Ishikawa (cell line): ENCODE results near the gene ASIC2.

ENCODE experiments used
- CEBPB ChIP-seq: IDR thresholded peaks from 2 replicates; pipeline ENCODE4 v1.6.1; 2012
- CREB1 ChIP-seq: IDR thresholded peaks from 2 replicates; pipeline ENCODE4 v1.6.1; 2012; ENCODE audit warnings: low read depth
- EGR1 ChIP-seq: IDR thresholded peaks from 2 replicates; pipeline ENCODE4 v1.6.1; 2012
- EP300 ChIP-seq: IDR thresholded peaks from 2 replicates; pipeline ENCODE4 v1.6.1; 2012; ENCODE audit warnings: borderline replicate concordance
- FOXM1 ChIP-seq: IDR thresholded peaks from 2 replicates; pipeline ENCODE4 v1.6.1; 2012; ENCODE audit warnings: low read depth, borderline replicate concordance
- NFIC ChIP-seq: IDR thresholded peaks from 2 replicates; pipeline ENCODE4 v1.6.1; 2012
- RAD21 ChIP-seq: IDR thresholded peaks from 2 replicates; pipeline ENCODE4 v1.6.1; 2012; ENCODE audit warnings: low read depth
- TAF1 ChIP-seq: IDR thresholded peaks from 2 replicates; pipeline ENCODE4 v1.6.1; 2012; ENCODE audit warnings: low read depth, mild to moderate bottlenecking
- YY1 ChIP-seq: IDR thresholded peaks from 2 replicates; pipeline ENCODE4 v1.6.1; 2012; ENCODE audit warnings: low read depth
- TF ChIP-seq, protein P1 (sequence below): IDR thresholded peaks from 2 replicates; pipeline ENCODE4 v1.6.1; 2012; ENCODE audit warnings: low read depth, mild to moderate bottlenecking
- TF ChIP-seq, protein P2 (sequence below): IDR thresholded peaks from 2 replicates; pipeline ENCODE4 v1.6.1; 2012

DNA sequence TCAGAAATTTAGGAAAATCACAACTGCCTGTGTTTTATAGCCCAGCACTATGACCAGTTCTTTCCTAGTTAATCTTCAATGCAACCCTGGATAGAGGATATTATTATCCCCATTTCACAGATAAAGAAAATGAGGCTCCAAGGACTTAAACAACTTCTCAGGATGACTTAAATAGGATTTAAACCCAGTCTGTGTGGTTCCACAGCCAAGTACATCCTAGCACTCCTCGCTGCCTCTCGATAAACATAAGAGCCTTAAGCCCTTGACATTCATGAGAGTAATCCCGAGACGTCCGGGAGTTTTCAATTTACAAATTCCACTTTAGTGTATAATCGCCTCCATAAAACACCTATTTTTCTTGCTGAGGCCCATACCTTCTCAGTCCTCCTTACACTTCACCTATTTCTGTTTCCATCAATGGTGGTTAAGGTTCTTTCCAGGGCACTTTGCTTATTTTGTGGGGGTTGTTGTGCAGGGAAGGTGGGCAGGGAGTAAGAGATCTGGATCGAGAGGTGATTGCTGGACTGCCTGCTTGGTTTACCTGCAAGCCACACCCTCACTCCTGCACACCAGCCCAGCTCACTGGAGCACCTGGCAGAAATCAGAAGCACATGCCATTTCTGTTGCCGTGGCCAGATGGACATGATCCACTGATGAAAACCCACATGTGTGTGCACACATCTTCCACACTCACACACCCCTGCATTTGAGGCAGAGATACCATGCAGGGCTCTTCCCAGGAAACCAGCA, 50.5 kb downstream of the ASIC2 start:
- TF ChIP-seq, protein P1, sequence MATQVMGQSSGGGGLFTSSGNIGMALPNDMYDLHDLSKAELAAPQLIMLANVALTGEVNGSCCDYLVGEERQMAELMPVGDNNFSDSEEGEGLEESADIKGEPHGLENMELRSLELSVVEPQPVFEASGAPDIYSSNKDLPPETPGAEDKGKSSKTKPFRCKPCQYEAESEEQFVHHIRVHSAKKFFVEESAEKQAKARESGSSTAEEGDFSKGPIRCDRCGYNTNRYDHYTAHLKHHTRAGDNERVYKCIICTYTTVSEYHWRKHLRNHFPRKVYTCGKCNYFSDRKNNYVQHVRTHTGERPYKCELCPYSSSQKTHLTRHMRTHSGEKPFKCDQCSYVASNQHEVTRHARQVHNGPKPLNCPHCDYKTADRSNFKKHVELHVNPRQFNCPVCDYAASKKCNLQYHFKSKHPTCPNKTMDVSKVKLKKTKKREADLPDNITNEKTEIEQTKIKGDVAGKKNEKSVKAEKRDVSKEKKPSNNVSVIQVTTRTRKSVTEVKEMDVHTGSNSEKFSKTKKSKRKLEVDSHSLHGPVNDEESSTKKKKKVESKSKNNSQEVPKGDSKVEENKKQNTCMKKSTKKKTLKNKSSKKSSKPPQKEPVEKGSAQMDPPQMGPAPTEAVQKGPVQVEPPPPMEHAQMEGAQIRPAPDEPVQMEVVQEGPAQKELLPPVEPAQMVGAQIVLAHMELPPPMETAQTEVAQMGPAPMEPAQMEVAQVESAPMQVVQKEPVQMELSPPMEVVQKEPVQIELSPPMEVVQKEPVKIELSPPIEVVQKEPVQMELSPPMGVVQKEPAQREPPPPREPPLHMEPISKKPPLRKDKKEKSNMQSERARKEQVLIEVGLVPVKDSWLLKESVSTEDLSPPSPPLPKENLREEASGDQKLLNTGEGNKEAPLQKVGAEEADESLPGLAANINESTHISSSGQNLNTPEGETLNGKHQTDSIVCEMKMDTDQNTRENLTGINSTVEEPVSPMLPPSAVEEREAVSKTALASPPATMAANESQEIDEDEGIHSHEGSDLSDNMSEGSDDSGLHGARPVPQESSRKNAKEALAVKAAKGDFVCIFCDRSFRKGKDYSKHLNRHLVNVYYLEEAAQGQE: no peak
- TF ChIP-seq TAF1 (no peak), EGR1 (no peak), NFIC (no peak), FOXM1 (no peak), CEBPB (no peak), EP300 (no peak), CREB1 (no peak), RAD21 (no peak), YY1 (no peak)
- TF ChIP-seq, protein P2, sequence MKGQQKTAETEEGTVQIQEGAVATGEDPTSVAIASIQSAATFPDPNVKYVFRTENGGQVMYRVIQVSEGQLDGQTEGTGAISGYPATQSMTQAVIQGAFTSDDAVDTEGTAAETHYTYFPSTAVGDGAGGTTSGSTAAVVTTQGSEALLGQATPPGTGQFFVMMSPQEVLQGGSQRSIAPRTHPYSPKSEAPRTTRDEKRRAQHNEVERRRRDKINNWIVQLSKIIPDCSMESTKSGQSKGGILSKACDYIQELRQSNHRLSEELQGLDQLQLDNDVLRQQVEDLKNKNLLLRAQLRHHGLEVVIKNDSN: no peak
